NCI-H2196 (cell line): ENCODE measurements around the gene MUC15.
"Not testable (repeated sequence)": the region's sequence is repeated elsewhere in the genome, so short reads cannot be mapped to it uniquely, and the experiment has no call there.

Experiments used
- DNase-seq: peaks from one replicate; lab custom pipeline; 2025; ENCODE audit not compliant: unreplicated experiment; lab: John Stamatoyannopoulos, UW

MUC15 gene

GRCh38 chr11:26571861-26572654, at the start of gene MUC15:
Gene MUC15 (minus strand): TSS chr11:26572263. CDS start chr11:26567094, 5,169 bp downstream.
- DNase-seq: no peak

GRCh38 chr11:26621132-26621531, 49.1 kb upstream of the MUC15 start:
- DNase-seq: no peak

GRCh38 chr11:26620282-26621045, 48.4 kb upstream of the MUC15 start:
- no peak for DNase-seq

- DNase-seq: no peak
Measured at GRCh38 chr11:26618441-26618840, 46.4 kb upstream of the MUC15 start.

GRCh38 chr11:26613759-26614158, 41.7 kb upstream of the MUC15 start:
- no peak for DNase-seq

GRCh38 chr11:26608507-26609146, 36.6 kb upstream of the MUC15 start:
- DNase-seq: no peak

- DNase-seq: no peak
Measured at GRCh38 chr11:26607725-26608506, 35.9 kb upstream of the MUC15 start.

- no peak for DNase-seq
Measured at GRCh38 chr11:26599876-26600434, 27.9 kb upstream of the MUC15 start.

GRCh38 chr11:26599425-26599824, 27.4 kb upstream of the MUC15 start:
- no peak for DNase-seq

GRCh38 chr11:26597899-26598298, 25.8 kb upstream of the MUC15 start:
- DNase-seq: no peak

- DNase-seq: not testable (repeated sequence)
Measured at GRCh38 chr11:26597049-26597689, 25.1 kb upstream of the MUC15 start.

GRCh38 chr11:26595207-26595865, 23.3 kb upstream of the MUC15 start:
- DNase-seq: not testable (repeated sequence)

- no peak for DNase-seq
Measured at GRCh38 chr11:26593691-26594090, 21.6 kb upstream of the MUC15 start.

GRCh38 chr11:26587073-26587472, 15.0 kb upstream of the MUC15 start:
- DNase-seq: no peak

GRCh38 chr11:26584818-26585217, 12.8 kb upstream of the MUC15 start:
- DNase-seq: no peak

GRCh38 chr11:26583550-26583949, 11.5 kb upstream of the MUC15 start:
- no peak for DNase-seq

GRCh38 chr11:26580929-26581328, 8.9 kb upstream of the MUC15 start:
- DNase-seq: no peak

GRCh38 chr11:26579683-26580082, 7.6 kb upstream of the MUC15 start:
- no peak for DNase-seq

- DNase-seq: no peak
Measured at GRCh38 chr11:26578998-26579661, 7.1 kb upstream of the MUC15 start.
